Kidney capillary endothelial cell (primary cell): ENCODE data around the gene PKD1L1.

Experiments used
- DNase-seq: peaks from one replicate; pipeline ENCODE4 v3.0.0-alpha.2; 2018; ENCODE audit warnings: low spot score

PKD1L1 gene

GRCh38 chr7:47875998-47876744 lies 72.1 kb downstream of the PKD1L1 start:
- DNase-seq, result no peak

GRCh38 chr7:47875406-47875805 lies 72.9 kb downstream of the PKD1L1 start:
- no peak for DNase-seq

- peak; percentile 27 for DNase-seq
These were observed 74.5 kb downstream of the PKD1L1 start for GRCh38 chr7:47873762-47874161.

- no peak for DNase-seq
These were observed 81.0 kb downstream of the PKD1L1 start for GRCh38 chr7:47867286-47867685.

GRCh38 chr7:47866120-47866519 lies 82.1 kb downstream of the PKD1L1 start:
- no peak for DNase-seq

- DNase-seq, result no peak
These were observed 95.7 kb downstream of the PKD1L1 start for GRCh38 chr7:47852330-47853245.

GRCh38 chr7:47847207-47847606 lies 101.1 kb downstream of the PKD1L1 start:
- peak; percentile 20 for DNase-seq

- peak; percentile 88 for DNase-seq
These were observed 102.0 kb downstream of the PKD1L1 start for GRCh38 chr7:47846138-47846836.

GRCh38 chr7:47844311-47844710 lies 104.0 kb downstream of the PKD1L1 start:
- DNase-seq, result no peak

- DNase-seq, result no peak
These were observed 105.0 kb downstream of the PKD1L1 start for GRCh38 chr7:47843291-47843690.

GRCh38 chr7:47839381-47839780 lies 108.9 kb downstream of the PKD1L1 start:
- DNase-seq, result no peak

- DNase-seq, result no peak
These were observed 110.4 kb downstream of the PKD1L1 start for GRCh38 chr7:47837826-47838225.

GRCh38 chr7:47836503-47837202 lies 111.6 kb downstream of the PKD1L1 start:
- DNase-seq, result no peak

- DNase-seq, result no peak
These were observed 112.2 kb downstream of the PKD1L1 start for GRCh38 chr7:47836080-47836479.

- no peak for DNase-seq
These were observed 115.1 kb downstream of the PKD1L1 start for GRCh38 chr7:47833211-47833610.

- no peak for DNase-seq
These were observed 116.1 kb downstream of the PKD1L1 start for GRCh38 chr7:47832105-47832715.

- no peak for DNase-seq
These were observed 118.3 kb downstream of the PKD1L1 start for GRCh38 chr7:47830015-47830414.

- no peak for DNase-seq
These were observed 120.4 kb downstream of the PKD1L1 start for GRCh38 chr7:47827871-47828270.

GRCh38 chr7:47827351-47827756 lies 120.9 kb downstream of the PKD1L1 start:
- DNase-seq, result no peak

GRCh38 chr7:47826754-47827153 lies 121.5 kb downstream of the PKD1L1 start:
- no peak for DNase-seq

GRCh38 chr7:47819607-47819920 lies 128.7 kb downstream of the PKD1L1 start:
- DNase-seq, result no peak
